GM21786 (cell line): ENCODE data around the gene SLC6A5.
A peak's percentile ranks its signal among the peaks of the same experiment; 100 is the strongest.

Experiments
- ATAC-seq: cut with Tn5 transposase; IDR thresholded peaks from one replicate; pipeline ENCODE4 v1.9.1; 2021; ENCODE audit not compliant: unreplicated experiment

The SLC6A5 gene

GRCh38 chr11:20618083-20618482 is 18.7 kb downstream of the SLC6A5 start:
- no peak for ATAC-seq

DNA sequence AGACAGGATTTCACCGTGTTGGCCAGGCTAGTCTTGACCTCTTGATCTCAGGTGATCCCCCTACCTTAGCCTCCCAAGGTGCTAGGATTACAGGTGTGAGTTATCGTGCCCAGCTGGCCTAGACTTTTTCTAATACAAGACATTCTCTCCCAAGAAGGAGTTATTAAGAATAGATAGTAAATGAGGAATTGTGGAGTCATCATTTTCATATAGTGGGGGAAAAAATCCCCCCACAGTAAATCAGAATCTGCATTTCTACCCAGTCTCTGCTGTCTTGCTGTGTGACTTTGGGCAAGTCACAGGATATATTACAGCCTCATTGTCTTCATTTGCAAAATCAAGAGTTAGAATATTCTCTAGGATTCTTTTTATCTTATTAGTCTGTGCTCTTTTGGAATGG is 21.6 kb downstream of the SLC6A5 start:
- no peak for ATAC-seq

- ATAC-seq: no peak
These were observed 22.3 kb downstream of the SLC6A5 start for GRCh38 chr11:20621679-20622078.

DNA sequence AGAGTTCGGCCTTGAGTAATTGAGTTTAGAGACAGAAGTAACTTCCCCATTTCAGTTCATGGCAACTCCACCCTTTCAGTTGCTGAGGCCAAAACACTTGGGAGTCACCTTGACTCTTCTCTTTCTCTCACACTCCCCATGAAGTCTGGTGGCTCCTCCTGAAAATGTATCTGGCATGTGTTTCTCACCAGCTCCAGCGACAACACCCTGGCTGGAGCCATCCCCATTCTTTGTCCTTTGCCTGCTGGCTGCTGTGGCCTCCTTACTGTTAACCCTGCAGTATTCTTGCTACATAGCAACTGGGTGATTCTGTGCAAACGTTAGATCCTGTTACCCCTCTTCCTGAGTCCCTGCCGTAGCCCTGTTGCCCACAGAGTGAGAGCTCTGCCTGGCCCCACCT is 23.8 kb downstream of the SLC6A5 start:
- no peak for ATAC-seq

- no peak for ATAC-seq
These were observed 26.9 kb downstream of the SLC6A5 start for GRCh38 chr11:20626279-20626678.

DNA sequence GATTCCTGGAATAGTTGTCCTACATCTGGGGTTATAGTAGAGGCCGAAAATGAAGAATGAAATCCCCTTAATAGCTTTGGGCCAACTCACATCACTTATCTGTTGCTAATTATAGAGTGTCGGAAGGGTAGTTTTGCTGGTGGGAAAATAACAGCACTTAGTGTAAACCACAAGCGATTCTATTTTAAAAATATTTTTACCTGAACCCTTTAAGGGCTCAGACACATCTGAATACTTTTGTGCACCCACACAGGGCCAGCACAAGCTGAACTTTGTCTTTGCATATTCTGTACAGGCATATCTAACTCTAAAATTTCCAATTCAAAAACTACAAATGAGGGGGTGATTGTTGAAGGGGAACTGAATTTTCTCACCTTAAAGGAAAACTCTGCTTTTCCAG is 27.6 kb downstream of the SLC6A5 start:
- ATAC-seq: no peak

GRCh38 chr11:20627701-20628100 is 28.3 kb downstream of the SLC6A5 start:
- ATAC-seq: no peak

- no peak for ATAC-seq
These were observed 32.2 kb downstream of the SLC6A5 start for GRCh38 chr11:20631519-20632168.

GRCh38 chr11:20632169-20632532 is 32.7 kb downstream of the SLC6A5 start:
- ATAC-seq: no peak

DNA sequence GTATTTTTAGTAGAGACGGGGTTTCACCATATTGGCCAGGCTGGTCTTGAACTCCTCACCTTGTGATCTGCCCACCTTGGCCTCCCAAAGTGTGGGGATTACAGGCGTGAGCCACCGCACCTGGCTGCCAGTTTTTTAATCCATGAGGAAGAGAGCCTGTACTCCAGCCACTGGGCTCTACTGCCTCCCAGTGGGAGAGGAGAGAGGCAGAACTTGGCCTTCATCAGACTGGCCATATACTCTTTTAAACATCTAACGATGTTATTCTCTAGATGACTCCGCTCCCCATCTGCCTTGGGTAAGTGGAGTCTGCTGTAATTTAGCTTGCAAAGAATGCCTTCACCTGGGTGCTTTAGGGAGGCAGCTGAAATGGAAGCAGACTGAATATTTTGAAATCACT is 34.6 kb downstream of the SLC6A5 start:
- no peak for ATAC-seq

DNA sequence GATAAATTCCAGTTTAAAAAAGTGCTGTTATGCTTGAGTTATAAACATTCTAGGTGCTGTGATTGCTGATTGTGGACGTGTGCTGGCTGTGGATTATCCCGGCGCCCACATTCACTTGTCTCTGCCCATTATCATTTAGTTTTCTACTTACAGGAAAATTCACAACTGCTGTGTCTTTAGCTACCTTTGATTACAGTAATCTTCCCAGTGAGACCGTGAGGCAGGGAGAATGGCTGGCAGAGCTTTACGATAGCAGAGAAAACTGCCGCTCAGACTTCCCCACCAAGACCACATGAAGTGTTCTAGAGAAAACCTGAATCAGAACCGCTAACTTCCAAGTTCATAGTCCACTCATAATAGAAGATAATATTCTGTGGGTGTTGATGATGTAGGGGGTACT is 35.4 kb downstream of the SLC6A5 start:
- no peak for ATAC-seq

DNA sequence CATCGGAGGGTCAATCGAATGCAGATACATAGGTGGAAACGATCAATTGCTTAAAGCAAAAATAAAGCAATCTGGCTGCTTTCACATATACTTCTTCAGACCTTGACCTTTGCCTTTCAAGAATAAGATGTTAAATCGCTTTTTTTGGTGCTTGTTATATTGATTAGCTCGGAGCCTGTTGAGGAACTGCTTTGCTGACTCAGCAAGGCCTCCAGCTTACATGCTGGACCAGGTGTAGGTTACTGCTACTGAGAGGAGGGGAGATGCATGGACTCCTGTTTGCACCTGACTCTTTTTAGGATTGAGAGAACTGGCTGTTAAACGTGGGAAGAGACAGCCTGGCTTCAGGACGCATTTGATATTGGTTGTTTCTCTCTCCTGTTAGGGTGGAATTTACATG is 38.7 kb downstream of the SLC6A5 start:
- no peak for ATAC-seq

GRCh38 chr11:20639688-20640087 is 40.3 kb downstream of the SLC6A5 start:
- no peak for ATAC-seq

DNA sequence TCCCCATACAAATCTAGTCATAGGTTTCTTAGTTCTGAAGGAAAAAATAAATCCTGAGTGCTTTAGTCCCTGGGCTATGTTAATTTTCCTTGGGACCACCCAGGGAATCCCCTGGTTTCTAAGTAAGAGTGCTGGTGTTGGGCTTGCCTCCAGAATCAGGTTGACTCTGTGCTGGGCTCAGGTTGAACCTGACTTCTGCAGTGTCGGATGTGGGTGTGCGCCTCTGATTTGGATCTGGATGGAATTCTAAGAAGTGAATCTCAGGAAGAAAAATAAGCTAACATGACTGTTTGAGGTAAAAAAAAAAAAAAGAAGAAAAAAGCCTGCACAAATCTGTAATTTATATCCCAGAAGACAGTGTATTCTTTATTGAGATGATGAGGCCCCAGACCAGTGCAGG is 41.0 kb downstream of the SLC6A5 start:
- ATAC-seq: no peak

DNA sequence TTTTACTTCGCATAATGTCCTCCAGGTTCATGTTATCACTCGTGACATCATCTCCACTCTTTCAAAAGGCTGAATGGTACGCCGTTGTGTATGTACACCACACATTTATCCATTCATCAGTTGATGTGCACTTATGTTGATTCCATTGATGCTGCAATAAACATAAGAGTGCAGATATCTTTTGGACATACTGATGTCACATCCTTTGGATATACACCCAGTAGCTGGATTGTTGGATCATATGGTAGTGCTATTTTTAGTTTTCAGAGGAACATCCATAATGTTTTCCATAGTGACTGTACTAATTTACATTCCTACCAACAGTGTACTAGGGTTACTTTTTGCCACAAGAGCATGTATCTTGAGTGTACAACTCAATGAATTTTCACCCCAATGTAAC is 45.0 kb downstream of the SLC6A5 start:
- no peak for ATAC-seq

- peak; percentile 77 for ATAC-seq
These were observed 48.7 kb downstream of the SLC6A5 start for GRCh38 chr11:20647976-20648565.

GRCh38 chr11:20652150-20652806 is 52.9 kb downstream of the SLC6A5 start:
- ATAC-seq: no peak

DNA sequence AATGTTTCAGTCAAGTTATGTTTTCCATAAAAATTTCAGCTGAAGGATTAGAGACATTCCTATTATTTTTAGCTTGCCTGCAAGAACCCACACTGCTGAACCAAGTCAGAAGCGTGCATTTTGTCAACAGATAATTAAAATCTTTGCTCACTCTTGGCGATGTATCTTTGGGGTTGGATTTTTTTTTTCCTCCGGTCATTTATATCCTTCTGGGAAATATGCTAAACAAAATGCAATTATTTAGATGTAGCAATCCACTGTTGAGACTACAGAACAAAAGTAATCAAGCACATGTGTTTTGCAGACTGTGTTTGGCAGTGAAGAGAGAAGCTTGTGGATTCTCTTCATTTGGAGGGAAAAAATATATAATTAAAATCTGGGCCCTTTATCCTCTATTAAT is 54.6 kb downstream of the SLC6A5 start:
- ATAC-seq: no peak

- ATAC-seq: no peak
These were observed 57.5 kb downstream of the SLC6A5 start for GRCh38 chr11:20656901-20657300.

DNA sequence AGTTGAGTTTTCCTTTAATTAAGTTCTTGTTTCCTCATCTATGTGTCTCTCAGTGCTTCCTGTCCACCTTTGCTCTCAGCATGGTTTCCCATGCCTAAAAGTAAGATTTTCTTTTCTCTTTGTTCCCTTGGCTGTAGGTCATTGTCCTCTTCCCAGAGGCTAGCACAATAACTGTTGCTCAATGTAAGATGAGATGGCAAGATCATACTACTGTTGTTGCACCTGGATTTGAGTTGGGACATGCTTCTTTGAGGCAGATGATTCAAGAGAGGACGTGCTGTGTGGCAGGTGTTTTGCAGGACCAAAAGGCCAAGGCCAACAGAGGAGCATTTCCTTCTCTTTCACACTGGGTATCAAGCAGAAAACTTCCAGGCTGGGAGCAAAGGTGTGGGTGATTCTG is 58.7 kb downstream of the SLC6A5 start:
- ATAC-seq: no peak

DNA sequence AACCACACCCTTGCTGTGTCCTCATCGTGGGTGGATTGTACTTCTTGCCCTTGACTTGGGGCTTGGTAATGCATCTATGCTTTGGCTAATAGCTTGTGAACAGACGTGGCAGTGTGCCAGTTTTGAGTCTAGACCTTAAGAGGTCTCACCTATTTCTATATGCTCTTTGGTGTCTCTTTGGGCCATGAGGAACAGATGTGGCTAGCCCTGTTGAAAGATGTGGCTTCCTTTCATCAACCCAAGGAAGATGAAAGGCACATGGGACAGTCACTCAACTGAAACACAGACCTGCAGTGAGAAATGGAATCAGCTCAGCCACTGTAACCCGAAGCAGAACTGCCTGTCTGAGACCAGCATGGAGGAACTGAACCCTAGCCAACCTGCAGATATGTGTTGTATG is 62.0 kb downstream of the SLC6A5 start:
- ATAC-seq: no peak

- no peak for ATAC-seq
These were observed 62.4 kb downstream of the SLC6A5 start for GRCh38 chr11:20661850-20662249.
